HFFc6 (cell line): Measurements from ENCODE around the gene SAMD5. TPM values are rescaled to one million over a fixed set of nuclear protein-coding genes. Genes with fewer than 3 reads are reported as not detected.

Experiments used
- DNase-seq: peaks from one replicate; pipeline ENCODE4 v3.0.0-alpha.2; 2018
- H3K27ac Mint-ChIP-seq: 2 replicates; pipeline ENCODE4 v1.8.0; 2020; ENCODE audit warnings: mild to moderate bottlenecking, mixed read lengths
- H3K27me3 Mint-ChIP-seq: 2 replicates; pipeline ENCODE4 v1.8.0; 2021; ENCODE audit warnings: mild to moderate bottlenecking, moderate library complexity, mixed read lengths; ENCODE audit not compliant: insufficient read depth
- H3K36me3 Mint-ChIP-seq: 2 replicates; pipeline ENCODE4 v1.8.0; 2021; ENCODE audit warnings: low read depth, mixed read lengths
- H3K4me1 Mint-ChIP-seq: 2 replicates; pipeline ENCODE4 v1.8.0; 2020; ENCODE audit warnings: low read depth, mixed read lengths
- H3K4me3 Mint-ChIP-seq: 2 replicates; pipeline ENCODE4 v1.8.0; 2020; ENCODE audit warnings: mild to moderate bottlenecking, moderate library complexity, mixed read lengths
- H3K9me3 Mint-ChIP-seq: 2 replicates; pipeline ENCODE4 v1.8.0; 2020; ENCODE audit warnings: mild to moderate bottlenecking, mixed read lengths
- CTCF ChIP-seq: fragments of 200-600 bp; sonication (generic); IDR thresholded peaks from 2 replicates; pipeline ENCODE4 v1.5.0; 2021; ENCODE audit warnings: antibody characterized with exemption, mild to moderate bottlenecking
- total RNA-seq, 6 experiments: library from RNA; stranded (reverse); fragmentation: NEBNext Ultra II Directional; extraction: Animal tissue kit (Norgen Biotek cat#: 25700); gene quantifications; 2 replicates in 1 of 6; 3 replicates in 5 of 6; pipeline ENCODE4 v1.2.3, GENCODE V29; 2021

SAMD5 gene
- total RNA-seq, 6 experiments from 2014 or later, result not detected

- no peak overlapping the region for H3K27ac Mint-ChIP-seq
- H3K27me3 Mint-ChIP-seq, result no peaks in the 10 kb centered on the region
- no peaks in the 10 kb centered on the region for H3K36me3 Mint-ChIP-seq
- peaks cover 11% of the 10 kb centered on the region; the same call in 1 of the 2 replicates for H3K9me3 Mint-ChIP-seq
- no peaks in the 10 kb centered on the region for H3K4me1 Mint-ChIP-seq
- no peak for TF ChIP-seq CTCF
- DNase-seq, result no peak
- no peak overlapping the region for H3K4me3 Mint-ChIP-seq
Observed at GRCh38 chr6:147468634-147469033, 39.9 kb upstream of the SAMD5 start.

- no peak for TF ChIP-seq CTCF
- H3K27me3 Mint-ChIP-seq, result no peaks in the 10 kb centered on the region; the same call in 1 of the 2 replicates
- H3K9me3 Mint-ChIP-seq, result peaks cover 7% of the 10 kb centered on the region; the same call in 1 of the 2 replicates
- H3K4me3 Mint-ChIP-seq, result no peak overlapping the region
- no peak overlapping the region for H3K27ac Mint-ChIP-seq
- no peak for DNase-seq
- no peaks in the 10 kb centered on the region for H3K36me3 Mint-ChIP-seq
- no peaks in the 10 kb centered on the region for H3K4me1 Mint-ChIP-seq
Observed at GRCh38 chr6:147479857-147480256, 28.6 kb upstream of the SAMD5 start.

- Mint-ChIP-seq H3K36me3 (no peaks in the 10 kb centered on the region), H3K27me3 (no peaks in the 10 kb centered on the region; the same call in 1 of the 2 replicates), H3K4me3 (no peak overlapping the region)
Observed at GRCh38 chr6:147486683-147487082, 21.8 kb upstream of the SAMD5 start.

GRCh38 chr6:147497472-147497871, 11.0 kb upstream of the SAMD5 start:
- TF ChIP-seq CTCF, result no peak
- no peak for DNase-seq

More at GRCh38 chr6:147486683-147487082, 21.8 kb upstream of the SAMD5 start:
- peaks cover 5% of the 10 kb centered on the region; the same call in 1 of the 2 replicates for H3K9me3 Mint-ChIP-seq
- no peak overlapping the region for H3K27ac Mint-ChIP-seq
- TF ChIP-seq CTCF, result no peak
- no peaks in the 10 kb centered on the region for H3K4me1 Mint-ChIP-seq
- no peak for DNase-seq

GRCh38 chr6:147503587-147503986, 4.9 kb upstream of the SAMD5 start:
- no peaks in the 10 kb centered on the region for H3K36me3 Mint-ChIP-seq
- H3K9me3 Mint-ChIP-seq, result no peaks in the 10 kb centered on the region
- H3K27me3 Mint-ChIP-seq, result peaks cover 24% of the 10 kb centered on the region
- DNase-seq, result no peak
- no peak overlapping the region for H3K4me3 Mint-ChIP-seq
- no peak for TF ChIP-seq CTCF
- no peak overlapping the region for H3K27ac Mint-ChIP-seq
- peaks cover 7% of the 10 kb centered on the region for H3K4me1 Mint-ChIP-seq

More at GRCh38 chr6:147497472-147497871, 11.0 kb upstream of the SAMD5 start:
- no peak overlapping the region for H3K27ac Mint-ChIP-seq
- no peaks in the 10 kb centered on the region for H3K4me1 Mint-ChIP-seq
- H3K27me3 Mint-ChIP-seq, result 0 out of 2 replicates have a peak, but pooled peaks cover 5% of the 10 kb centered on the region
- no peaks in the 10 kb centered on the region for H3K36me3 Mint-ChIP-seq
- H3K4me3 Mint-ChIP-seq, result no peak overlapping the region
- no peaks in the 10 kb centered on the region for H3K9me3 Mint-ChIP-seq

GRCh38 chr6:147504848-147505247, 3.6 kb upstream of the SAMD5 start:
- TF ChIP-seq CTCF, result no peak
- Mint-ChIP-seq H3K4me3 (no peak overlapping the region), H3K36me3 (no peaks in the 10 kb centered on the region), H3K27me3 (peaks cover 31% of the 10 kb centered on the region), H3K27ac (no peak overlapping the region), H3K9me3 (no peaks in the 10 kb centered on the region), H3K4me1 (peaks cover 7% of the 10 kb centered on the region)
- DNase-seq, result no peak
